ENCODE results near the gene MSANTD2. TPM values are rescaled to one million over a fixed set of nuclear protein-coding genes. Genes with fewer than 3 reads are reported as not detected.

The MSANTD2 gene
- total RNA-seq, 1 experiment from 2014 or later = 13.6 TPM

- in situ Hi-C loops (cut with HindIII; ENCODE audit: low pct_unique_long_range_greater_than_20kb, low sequenced_read_pairs) = no loop called here
- DNase-seq (ENCODE audit: low read depth) = no peak
These were observed 25.7 kb upstream of the MSANTD2 start for GRCh38 chr11:124825876-124826275.

- peak; percentile 49 for DNase-seq (ENCODE audit: low read depth)
- in situ Hi-C loops (cut with HindIII; ENCODE audit: low pct_unique_long_range_greater_than_20kb, low sequenced_read_pairs) = no loop called here
These were observed 23.5 kb upstream of the MSANTD2 start for GRCh38 chr11:124823512-124824376.

- no peak for DNase-seq (ENCODE audit: low read depth)
- in situ Hi-C loops (cut with HindIII; ENCODE audit: low pct_unique_long_range_greater_than_20kb, low sequenced_read_pairs) = no loop called here
These were observed 22.0 kb upstream of the MSANTD2 start for GRCh38 chr11:124821995-124822730.

DNA sequence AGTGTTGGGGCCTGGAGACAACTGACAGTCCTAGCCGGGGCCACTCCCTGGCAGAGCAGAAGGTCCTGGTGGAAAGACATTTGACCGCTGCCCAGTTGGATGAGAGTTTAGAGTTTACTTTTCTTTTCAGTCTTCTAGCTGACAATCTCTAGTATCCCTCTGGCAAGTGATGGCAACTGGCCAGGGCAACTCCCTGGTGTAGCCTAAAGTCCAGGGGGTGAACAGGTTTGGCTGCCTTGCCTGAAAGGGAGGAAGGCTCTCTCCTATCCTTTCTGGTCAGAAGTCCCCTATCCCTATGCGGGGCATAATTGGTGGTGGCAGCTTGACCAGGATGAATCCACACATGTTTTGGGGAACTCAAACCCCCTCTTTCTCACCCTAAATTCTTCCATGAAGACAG, 16.8 kb upstream of the MSANTD2 start:
- DNase-seq (ENCODE audit: low read depth) = no peak
- in situ Hi-C loops (cut with HindIII; ENCODE audit: low pct_unique_long_range_greater_than_20kb, low sequenced_read_pairs) = no loop called here

- in situ Hi-C loops (cut with HindIII; ENCODE audit: low pct_unique_long_range_greater_than_20kb, low sequenced_read_pairs) = no loop called here
- no peak for DNase-seq (ENCODE audit: low read depth)
These were observed 14.5 kb upstream of the MSANTD2 start for GRCh38 chr11:124814739-124815138.

GRCh38 chr11:124812876-124813275, 12.7 kb upstream of the MSANTD2 start:
- in situ Hi-C loops (cut with HindIII; ENCODE audit: low pct_unique_long_range_greater_than_20kb, low sequenced_read_pairs) = no loop called here
- no peak for DNase-seq (ENCODE audit: low read depth)

- no peak for DNase-seq (ENCODE audit: low read depth)
- in situ Hi-C loops (cut with HindIII; ENCODE audit: low pct_unique_long_range_greater_than_20kb, low sequenced_read_pairs) = no loop called here
These were observed 11.4 kb upstream of the MSANTD2 start for GRCh38 chr11:124811399-124812125.

DNA sequence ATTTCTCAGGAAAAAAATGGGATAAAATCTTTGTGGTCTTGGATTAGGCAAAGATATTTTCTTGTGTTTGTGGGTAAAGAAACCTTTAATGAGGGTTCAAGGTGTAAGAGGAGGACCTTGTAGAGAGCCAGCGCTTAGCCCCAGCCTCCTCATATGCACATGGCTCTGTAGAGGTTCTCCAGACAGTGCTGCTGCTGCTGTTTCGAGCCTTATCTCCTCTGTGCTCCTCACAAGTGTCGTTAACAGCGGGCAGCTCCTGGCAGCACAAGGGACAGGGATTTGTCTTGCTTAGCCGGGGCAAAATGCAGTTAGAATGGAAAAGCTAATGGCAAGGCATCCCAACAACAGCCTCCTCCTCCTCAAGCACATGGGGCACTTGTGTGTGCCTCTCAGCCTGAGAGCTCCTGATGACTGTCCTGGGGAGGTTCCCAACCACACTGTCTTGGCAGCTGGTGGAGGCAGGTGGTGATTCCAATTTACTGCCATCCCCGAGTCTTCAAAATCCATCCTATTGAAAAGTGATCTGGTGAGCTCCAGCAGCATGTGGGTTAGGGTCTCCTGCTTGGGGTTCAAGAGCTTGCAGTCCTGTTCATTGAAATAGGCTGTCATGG, 7.6 kb upstream of the MSANTD2 start:
- in situ Hi-C loops (cut with HindIII; ENCODE audit: low pct_unique_long_range_greater_than_20kb, low sequenced_read_pairs) = no loop called here
- DNase-seq (ENCODE audit: low read depth) = no peak

GRCh38 chr11:124807201-124807600, 7.0 kb upstream of the MSANTD2 start:
- no peak for DNase-seq (ENCODE audit: low read depth)
- in situ Hi-C loops (cut with HindIII; ENCODE audit: low pct_unique_long_range_greater_than_20kb, low sequenced_read_pairs) = no loop called here

DNA sequence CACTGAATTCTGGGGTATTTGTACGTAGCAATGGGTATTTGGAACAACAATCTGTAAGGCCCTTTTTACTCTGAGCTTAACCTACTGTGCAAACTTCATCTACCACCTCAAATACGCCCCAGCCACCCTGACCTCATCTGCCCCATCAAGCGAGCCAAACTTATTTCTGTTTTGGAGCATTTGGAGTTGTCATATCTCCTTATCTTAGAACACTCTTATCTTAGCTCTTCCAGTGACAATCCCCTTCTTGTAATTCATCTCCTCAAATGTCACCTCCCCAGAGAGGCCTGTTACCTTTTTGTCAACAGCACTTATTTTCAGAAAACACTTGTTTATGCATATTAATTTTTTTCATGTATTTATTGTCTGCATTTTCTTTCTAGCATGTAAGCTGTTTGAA, 4.7 kb upstream of the MSANTD2 start:
- in situ Hi-C loops (cut with HindIII; ENCODE audit: low pct_unique_long_range_greater_than_20kb, low sequenced_read_pairs) = no loop called here
- DNase-seq (ENCODE audit: low read depth) = no peak

GRCh38 chr11:124801636-124802312, 1.6 kb upstream of the MSANTD2 start:
- DNase-seq (ENCODE audit: low read depth) = no peak
- in situ Hi-C loops (cut with HindIII; ENCODE audit: low pct_unique_long_range_greater_than_20kb, low sequenced_read_pairs) = no loop called here

DNA sequence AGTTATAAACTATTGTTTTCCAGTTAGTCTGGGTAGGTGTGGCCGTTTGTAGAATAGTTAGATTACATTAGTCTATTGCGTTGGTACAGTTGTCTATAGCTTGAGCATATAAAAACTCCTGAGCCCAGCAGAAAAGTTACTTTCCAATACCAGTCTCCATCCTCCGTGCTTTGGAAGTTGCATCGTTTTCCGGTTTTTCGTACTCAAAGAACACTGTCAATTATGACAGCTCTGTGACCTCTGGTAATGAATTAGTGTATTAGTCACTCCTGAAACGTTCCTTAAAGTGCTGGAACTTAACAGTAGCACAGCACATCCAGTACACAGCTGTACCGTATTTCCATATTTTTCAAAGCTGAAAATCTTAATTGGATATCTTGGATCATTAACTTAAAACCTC, 808 bp upstream of the MSANTD2 start:
- in situ Hi-C loops (cut with HindIII; ENCODE audit: low pct_unique_long_range_greater_than_20kb, low sequenced_read_pairs) = no loop called here
- DNase-seq (ENCODE audit: low read depth) = no peak

- in situ Hi-C loops (cut with HindIII; ENCODE audit: low pct_unique_long_range_greater_than_20kb, low sequenced_read_pairs) = loop anchor here (5.0 kb wide), 1 partner anchor 33 kb away; no protein-coding TSS in a partner anchor
- DNase-seq (ENCODE audit: low read depth) = peak; percentile 48
These were observed 619 bp downstream of the MSANTD2 start for GRCh38 chr11:124799348-124800225.

- in situ Hi-C loops (cut with HindIII; ENCODE audit: low pct_unique_long_range_greater_than_20kb, low sequenced_read_pairs) = loop anchor here (5.0 kb wide), 1 partner anchor 33 kb away; no protein-coding TSS in a partner anchor
- DNase-seq (ENCODE audit: low read depth) = no peak
These were observed 1.2 kb downstream of the MSANTD2 start for GRCh38 chr11:124798991-124799347.

GRCh38 chr11:124796312-124796711, 3.9 kb downstream of the MSANTD2 start:
- no peak for DNase-seq (ENCODE audit: low read depth)
- in situ Hi-C loops (cut with HindIII; ENCODE audit: low pct_unique_long_range_greater_than_20kb, low sequenced_read_pairs) = loop anchor here (5.0 kb wide), 1 partner anchor 36 kb away; no protein-coding TSS in a partner anchor

DNA sequence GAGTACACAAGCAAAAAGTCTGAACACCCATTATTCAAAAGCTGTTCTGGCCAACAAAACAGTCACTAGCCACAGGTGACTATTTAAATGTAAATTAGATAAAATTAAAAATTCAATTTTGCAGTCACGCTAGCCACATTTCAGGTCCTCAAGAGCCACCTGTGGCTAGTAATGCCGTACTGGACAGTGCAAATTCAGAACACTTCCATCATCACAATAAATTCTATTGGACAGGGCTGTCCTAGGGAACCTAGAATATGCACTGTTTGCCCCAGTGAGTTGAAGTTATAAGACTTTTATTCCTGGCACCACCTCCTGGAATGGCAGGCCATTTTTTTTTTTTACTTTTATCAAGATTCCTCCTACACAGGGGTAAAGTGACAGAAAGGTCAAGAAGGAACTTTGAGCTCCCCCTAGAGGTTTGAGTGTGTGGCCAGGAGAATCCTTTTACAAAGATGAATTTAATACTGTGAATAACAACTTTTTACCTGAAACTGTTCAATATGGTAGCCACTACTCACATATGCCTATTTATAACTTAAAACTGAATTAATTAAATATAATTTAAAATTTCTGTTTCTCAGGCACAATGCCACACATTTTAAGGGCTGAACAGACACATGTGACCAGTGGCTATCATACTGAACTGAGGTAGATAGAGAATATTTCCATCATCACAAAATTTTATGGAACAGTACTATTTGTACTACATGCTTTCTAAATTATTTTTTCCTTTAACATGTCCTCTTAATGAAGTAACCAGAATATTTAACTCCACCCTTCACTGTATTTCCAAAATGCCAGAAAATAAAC, 6.5 kb downstream of the MSANTD2 start:
- in situ Hi-C loops (cut with HindIII; ENCODE audit: low pct_unique_long_range_greater_than_20kb, low sequenced_read_pairs) = no loop called here
- peak; percentile 48 for DNase-seq (ENCODE audit: low read depth)

Data from Caki2 (cell line).